ENCODE data around the gene COL6A5.
"Not testable (repeated sequence)": the region's sequence is repeated elsewhere in the genome, so short reads cannot be mapped to it uniquely, and the experiment has no call there.

COL6A5 gene

GRCh38 chr3:130448155-130448554 lies 102.7 kb downstream of the COL6A5 start:
- DNase-seq = not testable (repeated sequence)

- DNase-seq = no peak
These were observed 111.1 kb downstream of the COL6A5 start for GRCh38 chr3:130456540-130456939.

DNA sequence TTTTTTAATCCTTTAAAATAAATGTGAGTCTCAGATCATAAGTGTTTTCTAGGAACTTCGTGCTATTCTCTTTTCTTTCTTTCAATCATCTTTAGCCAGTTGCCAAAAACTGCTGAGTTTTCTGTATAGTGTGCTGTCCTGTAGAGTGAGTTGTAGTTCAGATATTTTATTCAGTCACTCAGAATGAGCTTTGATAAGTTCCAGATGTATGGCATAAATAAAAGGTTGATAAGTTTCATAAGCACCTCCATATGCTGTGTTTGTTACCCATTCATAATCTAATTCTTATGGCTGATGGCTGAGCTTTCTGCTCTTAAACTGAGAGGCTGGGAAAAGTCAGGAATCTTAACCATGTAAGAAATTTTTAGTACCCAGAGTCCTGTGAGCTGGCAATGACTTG lies 112.2 kb downstream of the COL6A5 start:
- no peak for DNase-seq

GRCh38 chr3:130459944-130460343 lies 114.5 kb downstream of the COL6A5 start:
- DNase-seq = no peak

DNA sequence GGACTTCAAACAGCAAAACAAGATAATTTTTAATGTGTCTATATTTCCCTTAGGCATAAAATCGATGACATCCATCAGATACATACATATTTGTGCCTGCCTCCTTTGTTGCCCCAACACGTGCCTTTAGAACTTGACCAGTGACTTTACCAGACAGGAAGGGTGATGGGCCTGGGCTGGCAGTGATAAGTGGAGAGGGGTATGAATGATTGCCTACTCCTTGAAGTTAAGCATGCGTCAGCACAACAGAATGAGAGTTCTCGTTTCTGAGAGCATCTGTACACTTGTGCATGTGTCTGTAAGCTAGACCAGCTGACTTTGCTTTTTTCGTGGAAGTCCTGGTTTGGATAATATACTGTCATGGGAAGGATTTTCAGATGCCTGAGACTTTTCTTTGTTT lies 116.6 kb downstream of the COL6A5 start:
- no peak for DNase-seq

DNA sequence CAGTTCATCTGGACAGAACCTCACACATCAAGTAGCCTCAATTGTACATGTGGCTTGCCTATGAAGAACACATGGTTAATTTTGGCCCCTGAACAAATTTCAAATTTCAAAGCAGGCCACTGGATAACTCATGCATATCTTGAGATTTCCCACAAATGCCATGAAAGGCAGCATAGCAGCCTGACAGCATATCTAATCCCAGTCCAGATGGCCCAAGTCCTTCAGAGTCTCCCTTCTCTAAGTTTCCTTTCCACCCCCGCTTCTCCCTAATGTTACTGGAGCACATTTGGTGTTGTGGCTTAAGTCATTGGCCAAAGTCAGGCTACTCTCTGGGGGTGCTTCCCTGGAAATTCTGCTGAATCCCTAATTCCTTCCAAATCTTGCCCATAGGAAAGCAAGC lies 117.7 kb downstream of the COL6A5 start:
- no peak for DNase-seq

DNA sequence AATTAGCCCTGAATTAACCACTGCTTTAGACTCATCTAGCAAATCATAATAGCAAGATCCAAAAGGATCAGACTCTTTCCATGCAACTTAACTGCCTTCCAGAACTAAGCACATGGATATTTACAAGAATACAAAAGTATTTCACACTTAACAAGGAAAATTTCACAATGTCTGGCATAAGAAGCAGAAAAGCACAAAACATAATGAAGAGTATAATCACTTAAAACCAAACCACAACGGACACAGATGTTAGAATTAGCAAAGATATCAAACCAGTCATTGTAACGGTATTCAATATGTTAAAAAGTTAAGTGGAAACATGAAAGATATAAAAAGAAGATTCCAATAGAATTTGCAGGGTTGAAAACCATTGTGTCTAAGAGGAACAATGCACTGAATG lies 120.0 kb downstream of the COL6A5 start:
- no peak for DNase-seq

DNA sequence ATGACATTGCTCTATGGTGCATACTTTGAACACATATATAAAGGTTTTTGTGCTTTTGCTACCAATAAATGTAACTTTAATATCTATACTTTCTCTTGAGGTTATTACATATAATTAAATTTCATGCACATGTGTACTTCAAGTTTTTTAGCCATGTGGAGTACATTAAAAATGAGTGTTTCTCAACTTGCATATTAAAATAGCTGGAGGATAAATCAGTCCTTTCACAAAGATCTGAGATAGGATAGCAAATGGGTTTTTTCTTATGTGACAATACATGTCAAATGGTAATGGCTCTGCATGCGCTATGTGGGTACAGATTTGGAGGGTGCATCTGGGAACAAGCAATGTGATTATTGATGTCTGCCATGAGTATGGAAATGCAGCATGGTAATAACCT lies 122.8 kb downstream of the COL6A5 start:
- no peak for DNase-seq

DNA sequence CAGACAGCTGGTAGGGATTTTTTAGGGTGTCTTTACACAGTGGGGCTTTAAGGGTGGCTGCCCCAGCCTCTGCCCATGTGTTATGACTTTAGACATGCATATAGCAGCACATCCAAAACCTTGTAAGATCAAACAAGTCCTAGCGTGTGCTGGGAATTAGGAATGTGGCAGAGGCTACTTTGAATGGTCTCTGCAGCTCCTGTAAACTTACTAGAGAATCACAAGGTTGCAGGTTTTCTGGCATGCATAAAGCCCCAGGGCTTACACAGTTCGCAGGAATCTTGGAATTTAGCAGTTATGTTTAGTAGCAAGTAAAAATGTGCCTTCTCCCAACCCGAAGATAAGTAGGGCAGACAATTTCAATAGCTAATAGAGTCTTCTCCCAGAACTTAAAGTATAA lies 124.7 kb downstream of the COL6A5 start:
- no peak for DNase-seq

DNA sequence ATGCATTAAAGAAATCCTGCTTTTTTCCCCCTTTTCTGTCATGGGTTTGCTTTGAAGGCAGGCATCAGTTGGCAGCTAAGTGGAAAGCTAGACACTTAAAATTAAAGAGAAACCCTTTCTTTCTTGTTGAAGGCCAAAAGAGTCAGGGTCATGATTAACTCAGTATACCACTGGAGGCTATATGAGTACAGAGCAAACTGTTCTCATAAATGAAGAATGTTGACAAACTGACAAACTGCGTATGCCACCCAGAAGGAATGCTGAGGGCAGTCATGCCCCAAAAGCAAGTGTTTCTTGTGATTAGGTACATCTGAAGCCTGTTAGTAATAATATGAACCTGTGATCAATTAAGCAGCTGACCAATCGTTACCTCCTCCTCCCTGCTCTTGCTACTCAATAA lies 127.9 kb downstream of the COL6A5 start:
- no peak for DNase-seq

- no peak for DNase-seq
These were observed 135.3 kb downstream of the COL6A5 start for GRCh38 chr3:130480736-130481135.

DNA sequence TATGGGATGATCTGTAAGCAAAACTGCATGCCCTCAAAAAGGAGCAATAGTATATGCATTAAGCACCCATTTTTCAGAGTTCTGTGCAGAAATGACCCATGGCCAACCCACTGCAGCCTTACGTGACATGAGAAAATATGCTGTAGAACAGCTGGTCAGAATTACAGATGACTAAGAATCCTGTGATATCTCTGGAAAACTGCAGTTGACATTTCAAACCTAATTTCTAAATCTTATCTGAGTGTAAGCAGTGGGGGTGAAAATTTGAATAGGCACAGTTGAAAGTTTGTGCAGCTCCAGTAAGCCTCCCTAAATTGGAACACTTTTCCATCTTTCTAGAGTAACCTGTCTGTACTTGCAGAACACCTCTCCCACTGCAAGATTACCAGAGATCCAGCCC lies 142.8 kb downstream of the COL6A5 start:
- DNase-seq = no peak

GRCh38 chr3:130488769-130489450 lies 143.4 kb downstream of the COL6A5 start:
- DNase-seq = no peak

GRCh38 chr3:130490241-130490640 lies 144.8 kb downstream of the COL6A5 start:
- DNase-seq = no peak

DNA sequence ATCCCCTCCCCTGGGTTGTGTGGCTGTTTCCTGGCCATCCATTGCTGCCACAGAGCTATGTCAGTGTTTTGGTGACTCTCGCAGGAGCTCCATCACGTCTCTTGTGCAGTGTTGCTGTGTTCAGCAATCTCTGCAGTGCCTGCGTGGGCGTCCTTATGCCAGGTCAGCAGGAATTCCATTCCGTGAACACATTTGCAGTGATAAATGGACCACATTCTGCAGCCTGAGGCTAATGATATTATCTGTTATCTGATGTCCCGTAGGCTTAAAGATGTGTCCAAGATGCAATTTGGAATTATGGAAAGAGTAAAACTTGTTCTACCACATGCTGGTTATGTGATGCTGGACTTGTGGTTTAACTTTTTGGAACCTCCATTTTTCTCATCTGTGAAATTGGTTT lies 146.0 kb downstream of the COL6A5 start:
- DNase-seq = no peak

GRCh38 chr3:130504701-130505100 lies 159.2 kb downstream of the COL6A5 start:
- no peak for DNase-seq

GRCh38 chr3:130506031-130506430 lies 160.6 kb downstream of the COL6A5 start:
- no peak for DNase-seq

DNA sequence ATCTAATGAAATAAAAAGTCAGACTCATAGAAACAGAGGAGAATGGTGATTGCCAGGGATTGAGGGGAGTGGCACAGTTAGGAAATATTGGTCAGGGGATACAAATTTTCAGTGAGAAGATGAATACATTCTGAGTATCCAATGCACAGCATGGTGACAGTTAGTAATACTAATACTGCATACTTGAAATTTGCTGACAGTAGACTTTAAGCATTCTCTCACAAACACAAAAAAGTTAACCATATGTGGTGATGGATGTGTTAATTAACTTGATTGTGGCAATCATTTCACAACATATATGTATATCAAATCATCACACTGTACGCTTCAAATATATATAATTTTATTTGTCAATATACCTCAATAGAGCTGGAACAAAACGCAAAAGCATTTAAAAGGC lies 162.3 kb downstream of the COL6A5 start:
- DNase-seq = no peak

DNA sequence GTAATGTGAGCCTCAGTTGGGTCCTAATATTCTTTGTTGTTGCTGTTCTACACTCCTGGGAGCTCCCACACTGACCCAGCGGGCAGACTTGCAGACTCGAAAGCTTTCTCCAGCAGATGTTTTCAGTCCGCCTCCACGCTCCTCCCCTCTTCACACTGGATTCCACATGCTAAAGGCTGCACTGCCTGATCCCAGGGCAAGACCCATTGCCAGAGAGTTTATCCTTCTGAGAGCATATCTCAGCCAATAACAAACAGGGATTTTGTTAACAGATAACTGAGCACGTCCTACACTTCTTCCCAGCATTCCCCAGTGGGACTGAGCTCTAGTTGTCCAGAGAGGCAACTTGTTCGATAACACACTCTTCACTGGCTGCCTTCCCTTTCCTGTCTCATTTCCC lies 163.5 kb downstream of the COL6A5 start:
- no peak for DNase-seq

- no peak for DNase-seq
These were observed 169.2 kb downstream of the COL6A5 start for GRCh38 chr3:130514681-130515080.

DNA sequence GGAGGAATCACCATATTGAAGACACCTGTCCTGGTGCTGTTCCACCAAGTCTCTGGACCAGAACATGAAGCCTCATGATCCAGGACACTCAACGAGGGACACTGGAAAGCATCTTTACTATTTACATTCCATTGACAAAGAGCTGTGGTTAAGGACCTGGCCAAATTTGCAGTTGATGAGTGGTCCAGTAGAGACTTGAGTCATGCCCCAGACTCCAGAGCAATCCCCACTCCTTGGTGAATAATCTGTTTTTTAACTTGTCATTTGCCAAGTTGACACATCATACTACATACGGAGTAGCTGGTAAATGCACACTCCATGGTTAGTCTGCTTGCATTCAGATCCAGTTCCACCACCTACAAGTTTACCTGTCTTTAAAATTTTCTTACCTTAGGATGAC lies 170.3 kb downstream of the COL6A5 start:
- DNase-seq = no peak

GRCh38 chr3:130516645-130517512 lies 171.4 kb downstream of the COL6A5 start, which contains the start of gene COL6A6:
Gene COL6A6 (plus strand): TSS chr3:130517177. CDS start chr3:130560365, 43,188 bp downstream.
- no peak for DNase-seq

GRCh38 chr3:130517602-130518001 lies 172.1 kb downstream of the COL6A5 start:
- DNase-seq = no peak

DNA sequence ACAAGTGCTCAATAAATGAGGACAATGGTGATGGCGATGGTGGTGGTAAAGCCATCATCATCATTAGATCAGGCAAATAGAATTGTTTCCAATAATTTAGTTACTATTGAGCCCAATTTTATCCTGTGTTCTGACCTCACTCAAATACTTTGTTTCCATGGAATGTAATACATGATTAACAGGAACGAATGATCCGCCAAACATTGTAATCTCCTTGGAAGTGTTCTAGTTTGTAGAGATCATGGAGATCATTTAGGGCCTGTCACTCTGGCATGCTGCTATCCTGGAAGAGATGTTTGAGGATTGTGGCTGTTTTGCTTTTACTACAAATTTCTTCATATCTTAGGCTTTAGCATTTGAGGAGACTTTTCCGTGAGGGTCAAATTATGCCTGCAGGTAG lies 174.3 kb downstream of the COL6A5 start:
- DNase-seq = no peak

Data from NCI-H345 (cell line).